Liver (tissue), 9 donors: ENCODE data around the gene MBOAT1. TPM values are rescaled to one million over a fixed set of nuclear protein-coding genes. Genes with fewer than 3 reads are reported as not detected.

Experiments used
- DNase-seq: peaks from one replicate; pipeline ENCODE4 v3.0.0-alpha.2; 2017; ENCODE audit warnings: low spot score
- H3K27ac ChIP-seq, 2 donors: one replicate each; pipeline ENCODE4 v1.7.0; 2013; ENCODE audit warnings: inconsistent platforms in 2 of 2, low read length in 2 of 2, control low read depth in 1 of 2, low read depth in 1 of 2, mild to moderate bottlenecking in 1 of 2
- H3K27me3 ChIP-seq, 4 donors: one replicate each; pipeline versions ENCODE4 v1.6.1 to v1.7.0; 2013; ENCODE audit warnings: low read length in 3 of 4, inconsistent platforms in 1 of 4, mild to moderate bottlenecking in 1 of 4, moderate library complexity in 1 of 4; ENCODE audit not compliant: control insufficient read depth in 4 of 4, insufficient read depth in 4 of 4
- H3K36me3 ChIP-seq, 4 donors: one replicate each; pipeline versions ENCODE4 v1.6.1 to v1.7.0; 2013; ENCODE audit warnings: low read length in 3 of 4, mild to moderate bottlenecking in 3 of 4, low read depth in 1 of 4, moderate library complexity in 1 of 4; ENCODE audit not compliant: control insufficient read depth in 4 of 4, insufficient read depth in 3 of 4
- H3K4me1 ChIP-seq, 4 donors: one replicate each; pipeline versions ENCODE4 v1.6.1 to v1.7.0; 2013; ENCODE audit warnings: low read length in 3 of 4, mild to moderate bottlenecking in 3 of 4, moderate library complexity in 1 of 4; ENCODE audit not compliant: control insufficient read depth in 4 of 4, insufficient read depth in 4 of 4
- H3K4me3 ChIP-seq, 3 donors: one replicate each; pipeline versions ENCODE4 v1.6.1 to v1.7.0; 2013; ENCODE audit warnings: low read length in 3 of 3, control low read depth in 1 of 3, low read depth in 1 of 3, mild to moderate bottlenecking in 1 of 3
- H3K9ac ChIP-seq, 2 donors: one replicate each; pipeline ENCODE4 v1.7.0; 2013; ENCODE audit warnings: low read length in 2 of 2, mild to moderate bottlenecking in 2 of 2, moderate library complexity in 2 of 2, control low read depth in 1 of 2, low read depth in 1 of 2
- H3K9me3 ChIP-seq, 4 donors: one replicate each; pipeline versions ENCODE4 v1.6.1 to v1.7.0; 2013; ENCODE audit warnings: low read length in 3 of 4; ENCODE audit not compliant: control insufficient read depth in 4 of 4
- ATF3 ChIP-seq: IDR thresholded peaks from 2 replicates; pipeline ENCODE4 v1.6.1; 2016; ENCODE audit warnings: antibody characterized with exemption
- CTCF ChIP-seq: fragments of 150-350 bp; IDR thresholded peaks from 2 replicates; pipeline ENCODE4 v1.5.1; 2017; ENCODE audit warnings: improper control_type of control experiment, low read depth, low read length; ENCODE audit not compliant: missing input control
- EGR1 ChIP-seq, 2 donors: IDR thresholded peaks; 2 replicates each; pipeline ENCODE4 v1.6.1; 2016 to 2018; ENCODE audit warnings: antibody characterized with exemption in 2 of 2, low read depth in 2 of 2
- FOXA2 ChIP-seq: IDR thresholded peaks from 2 replicates; pipeline ENCODE4 v1.6.1; 2016; ENCODE audit warnings: antibody characterized with exemption
- GABPA ChIP-seq, 2 donors: IDR thresholded peaks in 1 of 2; conservative IDR thresholded peaks in 1 of 2; 2 replicates each; pipeline ENCODE4 v1.6.1; 2016; ENCODE audit warnings: antibody characterized with exemption in 2 of 2, mild to moderate bottlenecking in 1 of 2, moderate library complexity in 1 of 2
- HNF4A ChIP-seq, 2 donors: conservative IDR thresholded peaks; 2 replicates each; pipeline ENCODE4 v1.6.1; 2016; ENCODE audit warnings: antibody characterized with exemption in 2 of 2, mild to moderate bottlenecking in 2 of 2
- HNF4G ChIP-seq: IDR thresholded peaks from 2 replicates; pipeline ENCODE4 v1.6.1; 2016; ENCODE audit warnings: antibody characterized with exemption
- JUND ChIP-seq, 2 donors: IDR thresholded peaks; 2 replicates each; pipeline ENCODE4 v1.6.1; 2016; ENCODE audit warnings: antibody characterized with exemption in 2 of 2
- MAX ChIP-seq: IDR thresholded peaks from 2 replicates; pipeline ENCODE4 v1.6.1; 2016; ENCODE audit warnings: antibody characterized with exemption
- NR2F2 ChIP-seq: IDR thresholded peaks from 2 replicates; pipeline ENCODE4 v1.6.1; 2016; ENCODE audit warnings: antibody characterized with exemption
- RAD21 ChIP-seq, 2 donors: IDR thresholded peaks; 2 replicates each; pipeline ENCODE4 v1.6.1; 2016; ENCODE audit warnings: antibody characterized with exemption in 2 of 2, mild to moderate bottlenecking in 2 of 2
- REST ChIP-seq: IDR thresholded peaks from 2 replicates; pipeline ENCODE4 v1.6.1; 2016; ENCODE audit warnings: antibody characterized with exemption, mild to moderate bottlenecking
- RXRA ChIP-seq, 2 donors: IDR thresholded peaks; 2 replicates each; pipeline ENCODE4 v1.6.1; 2017 to 2018; ENCODE audit warnings: antibody characterized with exemption in 2 of 2, mild to moderate bottlenecking in 1 of 2
- SP1 ChIP-seq: IDR thresholded peaks from 2 replicates; pipeline ENCODE4 v1.6.1; 2018; ENCODE audit warnings: antibody characterized with exemption, mild to moderate bottlenecking
- TAF1 ChIP-seq: conservative IDR thresholded peaks from 2 replicates; pipeline ENCODE4 v1.6.1; 2016; ENCODE audit warnings: antibody characterized with exemption, mild to moderate bottlenecking
- YY1 ChIP-seq: IDR thresholded peaks from 2 replicates; pipeline ENCODE4 v1.6.1; 2016; ENCODE audit warnings: antibody characterized with exemption, mild to moderate bottlenecking
- ZBTB33 ChIP-seq: IDR thresholded peaks from 2 replicates; pipeline ENCODE4 v1.6.1; 2016; ENCODE audit warnings: antibody characterized with exemption
- WGBS: extraction: QIAGEN DNeasy Blood & Tissue Kit; methylation state at CpG from one replicate; pipeline ENCODE4 v1.1.7; 2013; 5-methylcytosine and 5-hydroxymethylcytosine counted together
- polyA plus RNA-seq, 2 donors: library from polyadenylated mRNA; stranded (reverse) in 1 of 2; unstranded in 1 of 2; fragments of 200-250 nt in 1 of 2; fragments of >200 nt in 1 of 2; fragmentation: Nextera tagmentation in 1 of 2; extraction: Ambion mirVana in 1 of 2; gene quantifications; one replicate each; pipeline versions ENCODE4 v1.2.1 to v1.2.3, GENCODE V29; 2013 to 2015
- total RNA-seq, 2 donors: library from RNA; depleted of rRNA; stranded (reverse); fragments of >200 nt; gene quantifications; one replicate each; pipeline ENCODE4 v1.2.3, GENCODE V29; 2014
- donor health status: healthy.
- donor health status: healthy.
- donor health status: healthy.
- donor health status: healthy.
- donor health status: healthy.

The MBOAT1 gene
- total and polyA plus RNA-seq, 4 donors: 1.2 to 9.3 (median 3.3) TPM

GRCh38 chr6:20217891-20218290, 5.6 kb upstream of the MBOAT1 start:
- DNase-seq: no peak
- 92% methylated on average over 2 of the region's 2 CpGs for WGBS
- Histone ChIP-seq H3K9ac (no peak overlapping the region), H3K9me3 (no peaks in the 10 kb centered on the region), H3K4me3 (no peak overlapping the region), H3K27me3 (no peaks in the 10 kb centered on the region), H3K36me3 (no peaks in the 10 kb centered on the region), H3K4me1 (peaks cover 0 to 6% (median 2%) of the 10 kb centered on the region in 4 donors), H3K27ac (no peak overlapping the region)
- TF ChIP-seq REST: no peak

GRCh38 chr6:20217324-20217855, 5.1 kb upstream of the MBOAT1 start:
- Histone ChIP-seq H3K4me3 (no peak overlapping the region), H3K9ac (no peak overlapping the region), H3K36me3 (no peaks in the 10 kb centered on the region), H3K27me3 (no peaks in the 10 kb centered on the region), H3K4me1 (peaks cover 0 to 7% (median 2%) of the 10 kb centered on the region in 4 donors), H3K9me3 (no peaks in the 10 kb centered on the region), H3K27ac (no peak overlapping the region)
- no peak for TF ChIP-seq FOXA2
- no peak for TF ChIP-seq TAF1
- no peak for TF ChIP-seq JUND (IDR thresholded peaks at IDR 0.05)
- TF ChIP-seq MAX: no peak
- 72% methylated on average over 5 of the region's 5 CpGs for WGBS
- no peak for DNase-seq

- Histone ChIP-seq H3K4me1 (peaks cover 3 to 20% (median 6%) of the 10 kb centered on the region in 4 donors), H3K9ac (no peak overlapping the region), H3K9me3 (no peaks in the 10 kb centered on the region), H3K4me3 (no peak overlapping the region), H3K36me3 (no peaks in the 10 kb centered on the region), H3K27me3 (no peaks in the 10 kb centered on the region), H3K27ac (no peak overlapping the region)
- no peak for DNase-seq
- no peak for TF ChIP-seq GABPA (IDR thresholded peaks at IDR 0.05 in 1 of 2, conservative IDR thresholded peaks at IDR 0.05 in 1 of 2)
- TF ChIP-seq SP1: no peak
- TF ChIP-seq CTCF: no peak
- TF ChIP-seq ATF3: no peak
- TF ChIP-seq YY1: no peak
- no peak for TF ChIP-seq TAF1
- TF ChIP-seq RXRA (IDR thresholded peaks at IDR 0.05): no peak
- TF ChIP-seq RAD21 (IDR thresholded peaks at IDR 0.05): no peak
- TF ChIP-seq FOXA2: no peak
- TF ChIP-seq ZBTB33: no peak
- no peak for TF ChIP-seq HNF4G
- no peak for TF ChIP-seq HNF4A (conservative IDR thresholded peaks at IDR 0.05)
- no peak for TF ChIP-seq EGR1 (IDR thresholded peaks at IDR 0.05; ENCODE audit: low read depth in 2 of 2)
- TF ChIP-seq JUND (IDR thresholded peaks at IDR 0.05): no peak
- TF ChIP-seq NR2F2: no peak
- TF ChIP-seq REST: no peak
These were observed 3.0 kb upstream of the MBOAT1 start for GRCh38 chr6:20215310-20215709.
